Mucosa of rectum (tissue), 2 donors: ENCODE data around the gene KRTAP12-2.

Source experiments
- H3K27ac ChIP-seq, 2 donors: one replicate each; pipeline ENCODE4 v1.7.0; 2013; ENCODE audit warnings: inconsistent platforms in 2 of 2, low read depth in 2 of 2, low read length in 2 of 2
- H3K27me3 ChIP-seq, 2 donors: one replicate each; pipeline ENCODE4 v1.7.0; 2013; ENCODE audit warnings: low read length in 2 of 2; ENCODE audit not compliant: control insufficient read depth in 2 of 2, insufficient read depth in 2 of 2
- H3K36me3 ChIP-seq, 2 donors: one replicate each; pipeline ENCODE4 v1.7.0; 2013; ENCODE audit warnings: low read length in 2 of 2; ENCODE audit not compliant: control insufficient read depth in 2 of 2, insufficient read depth in 2 of 2
- H3K4me1 ChIP-seq, 2 donors: one replicate each; pipeline ENCODE4 v1.7.0; 2013; ENCODE audit warnings: low read length in 2 of 2, mild to moderate bottlenecking in 1 of 2; ENCODE audit not compliant: control insufficient read depth in 2 of 2, insufficient read depth in 2 of 2
- H3K4me3 ChIP-seq, 2 donors: one replicate each; pipeline ENCODE4 v1.7.0; 2013; ENCODE audit warnings: low read length in 2 of 2
- H3K9ac ChIP-seq, 2 donors: one replicate each; pipeline ENCODE4 v1.7.0; 2013; ENCODE audit warnings: low read length in 2 of 2, low read depth in 1 of 2, mild to moderate bottlenecking in 1 of 2
- H3K9me3 ChIP-seq, 2 donors: one replicate each; pipeline ENCODE4 v1.7.0; 2013; ENCODE audit warnings: low read length in 2 of 2; ENCODE audit not compliant: control insufficient read depth in 2 of 2
- donor health status: healthy.
- donor health status: Normal muscosa, but diverticular disease.

KRTAP12-2 gene

GRCh38 chr21:44626673-44627143, 40.0 kb downstream of the KRTAP12-2 start, which contains the start of gene KRTAP10-9:
Gene KRTAP10-9, plus strand, starts transcription at chr21:44627093. Its CDS starts 79 bp downstream, at chr21:44627172.
- peaks cover 0 to 4% of the 10 kb centered on the region in 2 donors for H3K9me3 ChIP-seq
- no peak within 1 kb of the TSS for H3K4me3 ChIP-seq
- no peaks in the 10 kb centered on the region for H3K4me1 ChIP-seq
- H3K27ac ChIP-seq, result no peak within 1 kb of the TSS
- no peaks in the 10 kb centered on the region for H3K36me3 ChIP-seq
- H3K27me3 ChIP-seq, result no peaks in the 10 kb centered on the region
- H3K9ac ChIP-seq, result no peak within 1 kb of the TSS

- no peak overlapping the region for H3K4me3 ChIP-seq
- H3K9ac ChIP-seq, result no peak overlapping the region
- no peak overlapping the region for H3K27ac ChIP-seq
- no peaks in the 10 kb centered on the region for H3K27me3 ChIP-seq
- H3K9me3 ChIP-seq, result peaks cover 0 to 3% of the 10 kb centered on the region in 2 donors
- H3K4me1 ChIP-seq, result no peaks in the 10 kb centered on the region
- no peaks in the 10 kb centered on the region for H3K36me3 ChIP-seq
Observed at GRCh38 chr21:44626262-44626661, 40.5 kb downstream of the KRTAP12-2 start.

GRCh38 chr21:44625756-44626155, 41.0 kb downstream of the KRTAP12-2 start:
- Histone ChIP-seq H3K27me3 (no peaks in the 10 kb centered on the region), H3K4me1 (no peaks in the 10 kb centered on the region), H3K4me3 (no peak overlapping the region), H3K9ac (no peak overlapping the region), H3K27ac (no peak overlapping the region), H3K9me3 (peaks cover 0 to 2% of the 10 kb centered on the region in 2 donors), H3K36me3 (no peaks in the 10 kb centered on the region)

GRCh38 chr21:44623575-44623974, 43.2 kb downstream of the KRTAP12-2 start:
- H3K36me3 ChIP-seq, result no peaks in the 10 kb centered on the region
- no peak overlapping the region for H3K4me3 ChIP-seq
- peaks cover 0 to 2% of the 10 kb centered on the region in 2 donors for H3K9me3 ChIP-seq
- H3K27me3 ChIP-seq, result no peaks in the 10 kb centered on the region
- H3K9ac ChIP-seq, result no peak overlapping the region
- H3K4me1 ChIP-seq, result no peaks in the 10 kb centered on the region
- H3K27ac ChIP-seq, result no peak overlapping the region

GRCh38 chr21:44619886-44620285, 46.8 kb downstream of the KRTAP12-2 start:
- Histone ChIP-seq H3K9me3 (peaks cover 0 to 2% of the 10 kb centered on the region in 2 donors), H3K4me3 (no peak overlapping the region)

GRCh38 chr21:44618909-44619308, 47.8 kb downstream of the KRTAP12-2 start:
- peak overlapping the region in 1 of 2 donors; percentile 65 for H3K27ac ChIP-seq

More at GRCh38 chr21:44619886-44620285, 46.8 kb downstream of the KRTAP12-2 start:
- H3K36me3 ChIP-seq, result no peaks in the 10 kb centered on the region
- H3K27me3 ChIP-seq, result no peaks in the 10 kb centered on the region
- no peak overlapping the region for H3K27ac ChIP-seq
- no peaks in the 10 kb centered on the region for H3K4me1 ChIP-seq
- H3K9ac ChIP-seq, result no peak overlapping the region

GRCh38 chr21:44618504-44618903, 48.2 kb downstream of the KRTAP12-2 start:
- H3K4me3 ChIP-seq, result no peak overlapping the region

More at GRCh38 chr21:44618909-44619308, 47.8 kb downstream of the KRTAP12-2 start:
- no peak overlapping the region for H3K9ac ChIP-seq
- peaks cover 0 to 2% of the 10 kb centered on the region in 2 donors for H3K9me3 ChIP-seq
- H3K4me3 ChIP-seq, result no peak overlapping the region
- no peaks in the 10 kb centered on the region for H3K4me1 ChIP-seq
- H3K36me3 ChIP-seq, result no peaks in the 10 kb centered on the region
- H3K27me3 ChIP-seq, result no peaks in the 10 kb centered on the region

GRCh38 chr21:44617071-44617501, 49.6 kb downstream of the KRTAP12-2 start:
- no peak overlapping the region for H3K27ac ChIP-seq
- no peaks in the 10 kb centered on the region for H3K9me3 ChIP-seq
- no peak overlapping the region for H3K9ac ChIP-seq
- no peaks in the 10 kb centered on the region for H3K36me3 ChIP-seq
- no peaks in the 10 kb centered on the region for H3K27me3 ChIP-seq
- H3K4me3 ChIP-seq, result no peak overlapping the region
- H3K4me1 ChIP-seq, result no peaks in the 10 kb centered on the region

More at GRCh38 chr21:44618504-44618903, 48.2 kb downstream of the KRTAP12-2 start:
- H3K9ac ChIP-seq, result no peak overlapping the region
- no peaks in the 10 kb centered on the region for H3K36me3 ChIP-seq
- H3K27me3 ChIP-seq, result no peaks in the 10 kb centered on the region
- peak overlapping the region in 1 of 2 donors; percentile 65 for H3K27ac ChIP-seq
- H3K9me3 ChIP-seq, result peaks cover 0 to 2% of the 10 kb centered on the region in 2 donors
- H3K4me1 ChIP-seq, result no peaks in the 10 kb centered on the region

GRCh38 chr21:44616591-44616926, 50.2 kb downstream of the KRTAP12-2 start:
- Histone ChIP-seq H3K27ac (no peak overlapping the region), H3K4me1 (no peaks in the 10 kb centered on the region), H3K36me3 (no peaks in the 10 kb centered on the region), H3K4me3 (no peak overlapping the region), H3K27me3 (no peaks in the 10 kb centered on the region), H3K9ac (no peak overlapping the region), H3K9me3 (peaks cover 0 to 5% of the 10 kb centered on the region in 2 donors)
